Measurements from ENCODE around the gene F2RL1. TPM values are rescaled to one million over a fixed set of nuclear protein-coding genes. Genes with fewer than 3 reads are reported as not detected.

Gene F2RL1
- total and polyA plus RNA-seq, 11 donors = 0.80 to 6.6 (median 1.6) TPM

- peaks cover 0 to 7% (median 0%) of the 10 kb centered on the region in 9 donors for H3K27me3 ChIP-seq
- no peak overlapping the region for H3K4me3 ChIP-seq
- H3K4me1 ChIP-seq = peaks cover 0 to 4% (median 0%) of the 10 kb centered on the region in 12 donors
- H3K9me3 ChIP-seq = no peaks in the 10 kb centered on the region
- peak in 1 of 4 donors; percentile 37 for ATAC-seq
- intact Hi-C loops (cut with DNase I) = no loop called here
- TF ChIP-seq CTCF (IDR thresholded peaks at IDR 0.05) (no peak), POLR2A (IDR thresholded peaks at IDR 0.05) (no peak)
- peak overlapping the region in 3 of 12 donors; percentile 7 to 34 (median 29) for H3K27ac ChIP-seq
- 79 to 83% (median 81%) methylated on average over 3 of the region's 3 CpGs for WGBS, 4 donors
- H3K36me3 ChIP-seq = no peaks in the 10 kb centered on the region
- DNase-seq = no peak
Measured at GRCh38 chr5:76807296-76807695, 11.5 kb upstream of the F2RL1 start.

DNA sequence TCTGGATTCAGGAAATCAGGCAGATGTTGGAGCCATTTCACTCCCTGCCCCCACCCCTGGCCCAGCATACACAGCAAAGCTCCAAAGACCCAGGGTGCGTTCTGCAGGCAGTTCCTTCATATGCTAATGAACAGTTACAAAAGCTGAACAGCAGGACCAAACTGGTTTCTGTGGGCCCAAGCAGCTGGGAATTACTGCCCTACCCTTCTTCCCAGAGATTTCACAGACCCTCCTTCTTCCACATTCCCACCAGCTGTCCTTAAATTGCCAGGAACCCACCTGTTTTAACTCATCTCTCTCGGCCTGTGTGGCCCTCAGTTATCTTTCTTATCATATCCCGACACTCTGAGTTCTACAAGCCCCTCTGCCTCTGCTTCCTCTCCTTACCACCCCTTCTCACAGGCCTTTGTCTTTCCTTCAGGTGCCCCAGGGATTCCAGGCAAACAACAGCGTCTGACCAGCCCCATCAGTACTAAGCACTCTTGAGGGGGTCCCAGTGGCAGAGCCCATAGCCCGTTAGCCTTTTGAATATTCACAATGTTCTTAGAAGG, 10.6 kb upstream of the F2RL1 start:
- no peak for TF ChIP-seq POLR2A (IDR thresholded peaks at IDR 0.05)
- TF ChIP-seq CTCF (IDR thresholded peaks at IDR 0.05) = no peak
- no peaks in the 10 kb centered on the region for H3K9me3 ChIP-seq
- no peak for DNase-seq
- H3K36me3 ChIP-seq = no peaks in the 10 kb centered on the region
- ATAC-seq = peak in 1 of 4 donors; percentile 56
- intact Hi-C loops (cut with DNase I) = no loop called here
- H3K4me3 ChIP-seq = no peak overlapping the region
- H3K4me1 ChIP-seq = peaks cover 0 to 4% (median 0%) of the 10 kb centered on the region in 12 donors
- 59 to 71% (median 62%) methylated on average over 5 of the region's 5 CpGs for WGBS, 4 donors
- peaks cover 0 to 7% (median 0%) of the 10 kb centered on the region in 9 donors for H3K27me3 ChIP-seq
- peak overlapping the region in 3 of 12 donors; percentile 7 to 34 (median 10) for H3K27ac ChIP-seq

GRCh38 chr5:76809141-76809540, 9.7 kb upstream of the F2RL1 start:
- intact Hi-C loops (cut with DNase I) = no loop called here
- peaks cover 0 to 4% (median 0%) of the 10 kb centered on the region in 12 donors for H3K4me1 ChIP-seq
- WGBS, 4 donors = 74 to 87% (median 80%) methylated on average over 4 of the region's 4 CpGs
- H3K4me3 ChIP-seq = no peak overlapping the region
- H3K36me3 ChIP-seq = no peaks in the 10 kb centered on the region
- no peaks in the 10 kb centered on the region for H3K9me3 ChIP-seq
- no peak for DNase-seq
- TF ChIP-seq CTCF (IDR thresholded peaks at IDR 0.05) (no peak), POLR2A (IDR thresholded peaks at IDR 0.05) (no peak)
- no peak for ATAC-seq
- H3K27ac ChIP-seq = no peak overlapping the region
- peaks cover 0 to 7% (median 0%) of the 10 kb centered on the region in 9 donors for H3K27me3 ChIP-seq

DNA sequence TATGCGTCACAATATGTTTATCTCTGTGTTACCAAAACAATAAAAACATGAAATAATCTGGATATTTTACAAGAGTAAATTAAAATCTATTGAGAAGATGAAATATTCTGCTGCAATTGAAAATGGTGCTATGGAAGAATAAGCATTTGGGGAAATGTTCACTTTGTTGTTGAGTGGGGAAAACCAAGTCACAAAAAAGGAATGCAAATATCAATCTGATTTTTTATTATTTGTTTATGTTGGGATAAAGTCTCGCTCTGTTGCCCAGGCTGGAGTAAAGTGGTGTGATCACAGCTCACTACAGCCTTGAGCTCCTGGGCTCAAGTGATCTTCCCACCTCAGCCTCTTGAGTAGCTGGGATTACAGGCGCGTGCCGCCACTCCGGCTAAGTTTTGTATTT, 8.6 kb upstream of the F2RL1 start:
- H3K4me1 ChIP-seq = peaks cover 0 to 4% (median 0%) of the 10 kb centered on the region in 12 donors
- no peak for DNase-seq
- ATAC-seq = no peak
- peaks cover 0 to 7% (median 0%) of the 10 kb centered on the region in 9 donors for H3K27me3 ChIP-seq
- no peak overlapping the region for H3K27ac ChIP-seq
- no peaks in the 10 kb centered on the region for H3K9me3 ChIP-seq
- TF ChIP-seq CTCF (IDR thresholded peaks at IDR 0.05) (no peak), POLR2A (IDR thresholded peaks at IDR 0.05) (no peak)
- intact Hi-C loops (cut with DNase I) = no loop called here
- 96 to 98% (median 97%) methylated on average over 6 of the region's 6 CpGs for WGBS, 4 donors
- no peak overlapping the region for H3K4me3 ChIP-seq
- no peaks in the 10 kb centered on the region for H3K36me3 ChIP-seq
